GM13977 (cell line): ENCODE data around the gene PTPRG.

Source experiments
- DNase-seq: peaks from one replicate; pipeline ENCODE4 v3.0.0; 2012; ENCODE audit warnings: low spot score
- in situ Hi-C: fragments of 300-500 bp; cut with MboI; formaldehyde crosslinking; loops from one replicate; pipeline ENCODE4 v1.12.0; 2022; ENCODE audit warnings: low sequenced_read_pairs, low pct_unique_long_range_greater_than_20kb, mixed read lengths, inconsistent platforms; ENCODE audit not compliant: unreplicated experiment
- TF ChIP-seq, protein P1 (sequence below): IDR thresholded peaks from 2 replicates; pipeline ENCODE4 v1.5.1; 2012; ENCODE audit warnings: mild to moderate bottlenecking, control low read depth; ENCODE audit not compliant: insufficient read depth; ENCODE audit errors: extremely low read depth, missing control alignments

The PTPRG gene

DNA sequence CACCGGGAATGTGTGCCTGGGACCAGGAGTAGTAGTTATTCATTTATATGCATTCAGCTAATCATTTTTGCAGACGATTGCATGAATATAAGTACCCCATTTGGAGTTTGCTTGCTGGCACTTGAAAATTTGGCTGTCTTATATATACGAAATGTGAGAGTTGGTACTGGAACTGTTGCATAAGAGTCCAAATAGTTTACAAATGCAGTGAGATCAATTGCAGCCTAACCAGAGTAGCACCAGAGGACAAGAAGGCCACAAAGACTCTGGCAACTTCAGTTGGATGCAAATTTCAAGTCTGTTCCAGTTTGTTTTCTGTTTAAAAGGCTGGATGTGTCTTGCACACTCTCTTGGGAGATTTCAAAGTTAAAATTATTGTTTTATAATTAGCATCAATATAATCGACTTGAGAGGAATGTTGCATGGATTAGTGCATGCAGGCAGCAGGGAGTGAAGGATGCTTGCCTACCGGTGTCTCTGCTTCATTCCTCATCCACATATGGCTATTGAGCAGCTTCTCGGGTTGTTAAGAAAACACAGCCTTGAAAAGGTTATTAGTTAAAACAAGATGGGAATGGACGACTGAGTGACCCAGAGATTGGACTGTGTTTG lies 213.0 kb downstream of the PTPRG start:
- in situ Hi-C loops = no loop called here

DNA sequence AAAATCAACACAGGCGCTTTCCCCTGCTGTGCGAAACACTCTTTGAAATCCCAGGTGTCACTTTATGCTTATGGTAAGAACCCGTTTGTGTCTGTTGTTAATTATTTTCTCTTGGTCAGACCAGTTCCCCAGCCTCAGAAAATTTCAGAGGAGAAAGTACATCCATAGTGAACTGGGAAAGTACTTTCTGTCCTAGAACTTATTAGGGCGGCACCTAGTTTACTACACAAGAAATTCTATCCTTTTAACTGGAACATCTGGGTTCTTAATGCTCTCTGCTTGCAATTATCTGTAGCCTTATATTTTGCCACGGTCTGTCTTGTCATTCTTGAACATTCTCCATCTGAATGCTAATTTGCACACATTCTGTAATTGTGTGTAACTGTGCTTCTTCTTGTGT lies 215.0 kb downstream of the PTPRG start:
- in situ Hi-C loops = no loop called here
- TF ChIP-seq, protein P1, sequence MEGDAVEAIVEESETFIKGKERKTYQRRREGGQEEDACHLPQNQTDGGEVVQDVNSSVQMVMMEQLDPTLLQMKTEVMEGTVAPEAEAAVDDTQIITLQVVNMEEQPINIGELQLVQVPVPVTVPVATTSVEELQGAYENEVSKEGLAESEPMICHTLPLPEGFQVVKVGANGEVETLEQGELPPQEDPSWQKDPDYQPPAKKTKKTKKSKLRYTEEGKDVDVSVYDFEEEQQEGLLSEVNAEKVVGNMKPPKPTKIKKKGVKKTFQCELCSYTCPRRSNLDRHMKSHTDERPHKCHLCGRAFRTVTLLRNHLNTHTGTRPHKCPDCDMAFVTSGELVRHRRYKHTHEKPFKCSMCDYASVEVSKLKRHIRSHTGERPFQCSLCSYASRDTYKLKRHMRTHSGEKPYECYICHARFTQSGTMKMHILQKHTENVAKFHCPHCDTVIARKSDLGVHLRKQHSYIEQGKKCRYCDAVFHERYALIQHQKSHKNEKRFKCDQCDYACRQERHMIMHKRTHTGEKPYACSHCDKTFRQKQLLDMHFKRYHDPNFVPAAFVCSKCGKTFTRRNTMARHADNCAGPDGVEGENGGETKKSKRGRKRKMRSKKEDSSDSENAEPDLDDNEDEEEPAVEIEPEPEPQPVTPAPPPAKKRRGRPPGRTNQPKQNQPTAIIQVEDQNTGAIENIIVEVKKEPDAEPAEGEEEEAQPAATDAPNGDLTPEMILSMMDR = no peak

More for the DNA sequence above, 213.0 kb downstream of the PTPRG start:
- TF ChIP-seq, protein P1 = no peak
- DNase-seq = no peak

DNA sequence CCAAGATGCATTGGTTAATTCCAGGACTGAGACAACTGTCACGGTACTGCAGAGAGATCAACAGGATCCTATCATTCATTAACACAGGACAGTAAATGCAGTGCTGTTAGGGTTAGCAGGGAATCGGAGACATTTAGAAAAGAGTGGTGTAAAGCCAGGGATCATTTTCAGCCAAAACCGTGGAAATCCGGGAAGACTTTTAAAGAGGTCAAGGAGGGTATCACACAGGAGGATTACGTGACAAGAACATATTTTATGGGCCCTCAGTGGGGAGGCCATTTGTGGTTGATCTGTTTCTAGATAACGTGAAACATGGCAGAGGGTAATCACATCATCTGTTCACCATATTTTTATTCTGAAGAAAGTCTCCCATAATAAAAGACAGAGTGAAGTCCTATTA lies 216.1 kb downstream of the PTPRG start:
- in situ Hi-C loops = no loop called here
- TF ChIP-seq, protein P1 = no peak
- DNase-seq = no peak

More for the DNA sequence above, 215.0 kb downstream of the PTPRG start:
- no peak for DNase-seq

DNA sequence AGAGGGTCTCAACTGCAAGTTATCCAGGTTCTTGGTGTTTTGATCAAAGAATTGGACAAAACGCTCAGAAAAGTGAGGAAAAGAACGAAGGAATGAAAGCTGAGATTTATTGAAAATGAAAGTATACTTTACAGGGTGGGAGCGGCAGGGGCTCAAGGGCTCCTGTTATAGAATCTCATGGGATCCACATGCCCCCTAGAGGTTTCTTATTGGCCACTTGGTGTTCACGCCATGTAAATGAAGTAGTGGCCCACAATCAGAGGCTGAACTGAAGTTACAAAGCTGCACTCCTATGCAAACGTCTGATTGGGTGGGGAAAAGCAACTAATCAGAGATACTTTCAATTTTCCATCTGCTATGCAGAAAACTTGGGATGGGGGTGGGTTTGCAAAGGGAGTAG lies 216.7 kb downstream of the PTPRG start:
- no peak for DNase-seq
- TF ChIP-seq, protein P1 = no peak
- in situ Hi-C loops = no loop called here

DNA sequence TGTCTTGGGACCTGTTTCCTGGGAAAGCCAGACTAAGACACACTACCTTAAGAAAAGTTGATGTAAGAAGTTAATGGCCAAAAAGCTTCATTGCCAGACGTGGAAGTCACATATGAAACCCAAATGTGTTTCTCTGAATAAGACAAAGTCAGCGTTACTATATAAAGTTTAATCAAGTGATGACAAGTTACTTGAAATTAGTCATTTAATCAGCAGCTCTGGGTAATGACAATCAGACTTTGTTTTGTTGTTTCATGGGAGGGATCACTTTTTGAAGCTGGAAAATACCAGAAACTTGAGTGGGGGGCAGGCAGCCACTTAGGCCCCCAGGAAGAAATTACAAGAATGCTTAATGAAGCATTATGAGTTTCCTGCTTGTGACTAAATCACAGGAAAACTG lies 218.6 kb downstream of the PTPRG start:
- TF ChIP-seq, protein P1 = no peak
- no peak for DNase-seq
- in situ Hi-C loops = no loop called here

DNA sequence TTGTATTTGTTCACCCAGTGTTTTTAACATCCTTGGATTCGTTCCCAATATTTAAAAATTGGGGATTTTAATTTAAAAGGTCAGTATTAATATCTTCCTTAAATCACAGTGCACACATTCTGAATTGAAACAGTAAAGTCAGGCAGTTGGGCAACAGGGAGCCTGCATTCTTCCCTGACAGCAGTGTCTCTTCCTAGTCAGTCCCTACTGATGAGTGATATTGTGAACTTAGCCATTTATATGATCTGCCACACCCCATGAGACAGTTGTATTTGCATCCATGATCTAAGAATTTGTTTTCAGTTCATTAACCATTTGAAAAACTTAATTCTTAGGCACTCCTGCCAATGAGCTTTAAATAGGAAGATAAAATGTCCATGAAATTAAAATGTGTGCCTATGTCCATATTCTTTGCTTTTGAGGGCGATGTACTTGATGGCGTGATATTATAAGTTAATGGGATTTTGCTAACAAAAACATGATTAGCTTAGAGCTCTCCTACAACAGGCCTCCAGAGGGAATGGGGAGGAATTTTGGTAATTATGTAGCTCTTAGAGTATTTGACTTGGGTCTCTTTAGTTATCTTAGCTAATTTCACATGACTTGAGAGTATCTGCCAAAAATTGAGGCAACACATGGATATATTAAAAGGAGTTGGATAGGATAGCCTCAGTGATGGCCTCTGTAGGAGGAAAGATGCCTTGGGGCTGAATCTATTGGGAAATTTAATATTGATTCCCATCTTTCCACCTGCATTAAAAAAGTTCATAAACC lies 219.3 kb downstream of the PTPRG start:
- in situ Hi-C loops = no loop called here

More for the DNA sequence above, 219.3 kb downstream of the PTPRG start:
- no peak for DNase-seq
- TF ChIP-seq, protein P1 = no peak
